Embryonic facial prominence (tissue), 1 donor: ENCODE results near the gene RASSF3.

Experiments used
- DNase-seq: peaks from one replicate; pipeline ENCODE4 v3.0.0-alpha.2; 2016; ENCODE audit errors: extremely low spot score

Gene RASSF3

GRCh38 chr12:64723630-64724029 is 113.3 kb downstream of the RASSF3 start:
- DNase-seq: no peak

GRCh38 chr12:64724201-64724745 is 114.0 kb downstream of the RASSF3 start:
- DNase-seq: no peak

GRCh38 chr12:64729909-64730587 is 119.8 kb downstream of the RASSF3 start:
- no peak for DNase-seq

GRCh38 chr12:64730588-64730969 is 120.3 kb downstream of the RASSF3 start:
- no peak for DNase-seq

DNA sequence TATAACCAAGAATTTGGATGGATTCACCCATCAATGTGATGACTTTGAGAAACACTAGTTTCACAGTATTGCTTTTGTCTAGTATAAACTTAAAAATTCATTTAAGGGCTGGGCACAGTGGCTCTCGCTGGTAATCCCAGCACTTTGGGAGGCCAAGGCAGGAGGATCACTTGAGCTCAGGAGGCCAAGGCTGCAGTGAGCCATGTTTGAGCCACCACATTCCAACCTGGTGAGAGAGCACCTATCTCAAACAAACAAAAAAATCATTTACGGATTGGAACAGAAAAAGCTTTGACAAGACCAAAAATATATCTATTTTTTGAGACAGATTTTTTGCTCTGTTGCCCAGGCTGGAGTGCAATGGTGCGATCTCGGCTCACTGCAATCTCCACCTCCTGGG is 121.4 kb downstream of the RASSF3 start:
- no peak for DNase-seq

DNA sequence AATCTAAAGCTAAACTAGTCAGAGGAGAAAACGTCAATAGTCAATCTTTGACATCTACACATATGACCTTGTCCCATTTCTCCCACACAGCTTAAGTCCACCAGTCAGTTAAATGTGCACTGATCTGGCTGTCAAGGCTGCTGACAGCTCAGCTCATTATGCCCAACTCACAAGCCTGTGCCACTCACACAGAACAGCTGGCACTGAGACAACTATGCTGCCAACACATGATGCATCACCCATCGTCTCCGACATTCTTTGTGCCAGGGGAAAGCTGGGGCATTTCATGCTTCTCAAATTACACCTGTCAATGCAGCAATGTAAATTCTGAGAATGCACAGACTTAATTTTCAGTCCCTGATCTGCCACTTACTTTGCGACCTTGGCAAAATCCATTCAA is 123.6 kb downstream of the RASSF3 start:
- no peak for DNase-seq

- DNase-seq: no peak
Observed at GRCh38 chr12:64735442-64735841, 125.1 kb downstream of the RASSF3 start.

GRCh38 chr12:64736771-64737170 is 126.5 kb downstream of the RASSF3 start:
- DNase-seq: no peak

GRCh38 chr12:64737539-64737938 is 127.2 kb downstream of the RASSF3 start:
- no peak for DNase-seq

DNA sequence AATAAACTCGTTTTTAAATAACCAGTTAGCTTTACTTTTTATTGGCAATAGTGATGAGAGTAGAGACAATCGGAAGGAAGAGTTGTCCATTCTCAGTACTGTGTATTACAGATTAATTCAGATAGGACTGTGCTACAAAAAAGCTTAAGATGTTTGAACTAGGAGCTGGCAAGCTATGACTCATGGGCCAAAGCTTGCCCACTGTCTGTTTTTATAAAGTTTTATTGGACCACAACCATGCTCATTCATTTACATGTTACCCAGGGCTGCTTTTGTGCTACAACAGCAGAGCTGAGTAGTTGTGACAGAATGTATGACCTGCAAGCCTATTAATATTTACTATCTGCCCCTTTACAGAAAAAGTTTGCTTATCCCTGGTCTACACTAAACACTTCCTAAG is 129.5 kb downstream of the RASSF3 start:
- no peak for DNase-seq

DNA sequence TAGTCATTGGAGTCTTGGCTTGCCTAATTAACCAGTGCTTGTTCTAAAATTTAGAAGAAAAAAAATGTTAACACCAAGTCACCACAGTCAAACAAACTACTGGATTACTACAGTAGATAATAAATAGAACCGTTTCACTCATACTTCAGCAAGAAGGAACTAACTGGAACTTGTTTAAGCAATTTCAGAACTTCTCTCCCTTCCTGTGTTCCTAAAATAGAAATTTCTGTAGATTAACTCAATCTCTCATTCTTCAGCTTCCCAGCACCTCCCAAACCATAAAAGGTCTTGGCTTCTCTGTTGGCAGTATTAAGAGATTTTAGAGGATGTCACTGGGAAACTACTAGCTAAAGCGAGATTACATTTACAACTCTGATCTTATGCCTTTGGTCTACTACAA is 130.4 kb downstream of the RASSF3 start:
- no peak for DNase-seq

- DNase-seq: no peak
Observed at GRCh38 chr12:64742416-64742815, 132.1 kb downstream of the RASSF3 start.

DNA sequence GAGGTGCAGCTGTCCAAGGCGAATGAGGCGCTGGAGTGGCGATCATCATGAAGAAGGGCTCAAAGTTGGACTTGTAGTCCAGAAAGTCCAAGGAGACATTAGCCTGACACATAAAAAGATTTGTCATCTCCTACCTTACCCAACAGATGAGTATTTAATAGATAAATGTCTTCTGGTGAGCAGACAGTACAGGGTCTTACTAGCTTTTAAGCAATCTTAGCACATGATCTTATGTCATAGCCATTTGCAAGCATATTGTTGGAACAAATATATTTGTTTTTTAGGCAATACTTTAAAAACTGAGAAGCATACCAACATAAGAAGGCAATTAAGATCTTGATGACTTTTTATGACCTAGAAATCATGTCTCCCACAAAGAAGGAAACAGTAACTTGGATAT is 132.9 kb downstream of the RASSF3 start:
- DNase-seq: no peak

GRCh38 chr12:64744422-64745258 is 134.3 kb downstream of the RASSF3 start:
- DNase-seq: no peak

- DNase-seq: no peak
Observed at GRCh38 chr12:64745259-64745807, 135.0 kb downstream of the RASSF3 start.

DNA sequence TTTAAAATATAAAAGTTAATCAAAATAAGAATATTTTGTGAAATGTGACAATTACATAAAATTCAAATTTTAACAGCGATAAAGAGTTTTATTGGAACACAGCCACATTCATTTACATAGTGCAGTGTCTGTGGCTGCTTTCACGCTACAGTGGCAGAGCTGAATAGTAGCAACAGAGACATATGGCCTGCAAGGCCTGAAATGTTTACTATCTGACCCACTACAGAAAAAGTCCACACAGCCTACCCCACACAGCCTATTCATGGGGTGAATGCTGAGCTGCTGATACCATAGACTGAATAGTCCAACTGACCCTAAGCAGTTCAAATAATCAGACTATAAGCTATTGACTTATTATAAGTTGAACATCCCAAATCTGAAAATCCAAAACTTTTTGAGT is 135.7 kb downstream of the RASSF3 start:
- no peak for DNase-seq

DNA sequence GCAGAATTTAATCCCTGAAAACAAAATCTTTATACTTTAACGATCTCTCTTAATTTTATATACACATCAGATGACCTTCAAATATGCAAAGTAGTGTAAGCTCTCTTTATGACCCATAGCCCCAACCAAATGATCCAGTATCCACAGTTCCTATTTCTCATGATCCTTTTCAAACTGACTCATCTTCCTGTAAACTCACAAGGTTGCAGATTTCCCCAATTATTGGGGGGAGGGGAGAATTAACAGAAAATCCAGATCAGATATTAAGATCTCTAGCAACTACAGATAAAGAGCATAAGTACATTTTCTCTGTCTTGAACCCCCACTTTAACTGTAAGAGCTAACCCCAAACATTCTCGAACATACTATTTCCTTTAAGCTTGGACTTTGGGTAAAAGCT is 136.4 kb downstream of the RASSF3 start:
- no peak for DNase-seq
